SK-N-MC (cell line): ENCODE results near the gene CTBP2.

Experiments
- EZH2 ChIP-seq: fragments of 200-600 bp; sonication (generic); IDR thresholded peaks from one replicate; pipeline ENCODE4 v1.6.1; 2017; ENCODE audit warnings: antibody characterized with exemption
- POLR2AphosphoS5 ChIP-seq: IDR thresholded peaks from 2 replicates; pipeline ENCODE4 v1.6.1; 2012; ENCODE audit warnings: mild to moderate bottlenecking, low read depth, low read length, borderline replicate concordance

- TF ChIP-seq POLR2AphosphoS5, result no peak
- no peak for TF ChIP-seq EZH2
These were observed 59.3 kb downstream of the CTBP2 start for GRCh38 chr10:125101049-125101448.
